B cell (primary cell): ENCODE results near the gene PXDC1. TPM values are rescaled to one million over a fixed set of nuclear protein-coding genes. Genes with fewer than 3 reads are reported as not detected.

Source experiments
- ATAC-seq: fragments of 200-7000 bp; cut with Tn5 transposase; one replicate; pipeline ENCODE4 v1.10.0; 2021; ENCODE audit warnings: low read depth, mild to moderate bottlenecking, moderate number of reproducible peaks, moderate library complexity
- CTCF ChIA-PET: fragments of 350-600 bp; sonication (Branson Sonifier 250); formaldehyde crosslinking; loops from one replicate; lab custom pipeline; 2021; ENCODE audit warnings: antibody characterized with exemption, inconsistent platforms; lab: Charles Lee
- POLR2A ChIA-PET: fragments of 350-600 bp; sonication (Branson Sonifier 250); formaldehyde crosslinking; loops from one replicate; lab custom pipeline; 2021; ENCODE audit warnings: antibody characterized with exemption; lab: Charles Lee
- DNase-seq: peaks from one replicate; pipeline ENCODE4 v3.0.0; 2013
- H2AFZ ChIP-seq: 2 replicates; pipeline ENCODE4 v1.6.1; 2012; ENCODE audit warnings: mild to moderate bottlenecking, low read depth, low read length; ENCODE audit not compliant: insufficient read depth, poor library complexity, severe bottlenecking
- H3K27ac ChIP-seq, 2 donors: 1 replicate in 1 of 2; 2 replicates in 1 of 2; pipeline ENCODE4 v1.5.1; 2012 to 2013; ENCODE audit warnings: low read length in 2 of 2, mild to moderate bottlenecking in 2 of 2, moderate library complexity in 1 of 2
- H3K27me3 ChIP-seq, 4 experiments: fragments of 200-600 bp in 1 of 4; sonication (generic) in 1 of 4; replicated peaks in 1 of 4; 1 replicate in 2 of 4; 2 replicates in 2 of 4; pipeline versions ENCODE4 v1.6.1 to v1.7.0; 2013 to 2016; ENCODE audit warnings: low read length in 3 of 4, mild to moderate bottlenecking in 2 of 4, mixed read lengths in 1 of 4, moderate library complexity in 1 of 4; ENCODE audit not compliant: insufficient read depth in 4 of 4, control insufficient read depth in 3 of 4; ENCODE audit errors: control extremely low read depth in 1 of 4
- H3K36me3 ChIP-seq, 2 experiments: replicated peaks in 1 of 2; 1 replicate in 1 of 2; 2 replicates in 1 of 2; pipeline versions ENCODE4 v1.6.1 to v1.7.1; 2013; ENCODE audit warnings: low read length in 1 of 2; ENCODE audit not compliant: insufficient read depth in 2 of 2, control insufficient read depth in 1 of 2; ENCODE audit errors: control extremely low read depth in 1 of 2, extremely low read depth in 1 of 2
- H3K4me1 ChIP-seq, 2 donors: fragments of 200-600 bp in 1 of 2; sonication (generic) in 1 of 2; 1 replicate in 1 of 2; 2 replicates in 1 of 2; pipeline versions ENCODE4 v1.5.1 to v1.6.1; 2013 to 2017; ENCODE audit warnings: low read length in 2 of 2; ENCODE audit not compliant: control insufficient read depth in 2 of 2, insufficient read depth in 2 of 2
- H3K4me2 ChIP-seq: replicated peaks from 2 replicates; pipeline ENCODE3; 2012; ENCODE audit warnings: mild to moderate bottlenecking, low read depth, low read length; ENCODE audit not compliant: poor library complexity, severe bottlenecking
- H3K4me3 ChIP-seq, 5 experiments: fragments of 200-600 bp in 1 of 5; sonication (generic) in 1 of 5; 1 replicate in 3 of 5; 2 replicates in 2 of 5; pipeline versions ENCODE4 v1.5.1 to v1.7.0; 2011 to 2016; ENCODE audit warnings: low read length in 4 of 5, mild to moderate bottlenecking in 4 of 5, low read depth in 2 of 5, control low read depth in 1 of 5, moderate library complexity in 1 of 5; ENCODE audit not compliant: insufficient read depth in 1 of 5; ENCODE audit errors: control extremely low read depth in 1 of 5, extremely low read depth in 1 of 5
- H3K79me2 ChIP-seq: fragments of 200-600 bp; sonication (generic); one replicate; pipeline ENCODE4 v1.6.0; 2016; ENCODE audit warnings: low read length; ENCODE audit not compliant: control insufficient read depth, insufficient read depth
- H3K9ac ChIP-seq: fragments of 200-600 bp; sonication (generic); 2 replicates; pipeline ENCODE4 v1.6.1; 2017; ENCODE audit warnings: mild to moderate bottlenecking, low read length, moderate library complexity
- H3K9me3 ChIP-seq, 3 donors: one replicate each; pipeline versions ENCODE4 v1.6.1 to v1.7.1; 2013; ENCODE audit warnings: low read length in 2 of 3; ENCODE audit not compliant: control insufficient read depth in 2 of 3, insufficient read depth in 1 of 3; ENCODE audit errors: control extremely low read depth in 1 of 3
- H4K20me1 ChIP-seq: 2 replicates; pipeline ENCODE4 v1.6.0; 2012; ENCODE audit warnings: mild to moderate bottlenecking, low read length; ENCODE audit not compliant: insufficient read depth, control insufficient read depth, poor library complexity, severe bottlenecking
- H3K27ac Mint-ChIP-seq: one replicate; pipeline ENCODE4 v1.8.0; 2021; ENCODE audit warnings: mixed read lengths
- H3K27me3 Mint-ChIP-seq: one replicate; pipeline ENCODE4 v1.8.0; 2021; ENCODE audit warnings: mixed read lengths
- H3K4me1 Mint-ChIP-seq: one replicate; pipeline ENCODE4 v1.8.0; 2021; ENCODE audit warnings: mixed read lengths
- H3K4me3 Mint-ChIP-seq: one replicate; pipeline ENCODE4 v1.8.0; 2021; ENCODE audit warnings: mixed read lengths
- H3K9me3 Mint-ChIP-seq: one replicate; pipeline ENCODE4 v1.8.0; 2022; ENCODE audit warnings: mixed read lengths; ENCODE audit not compliant: insufficient read depth
- EZH2 ChIP-seq: IDR thresholded peaks from 2 replicates; pipeline ENCODE4 v1.6.1; 2012; ENCODE audit warnings: borderline replicate concordance, low read depth, mild to moderate bottlenecking, moderate library complexity, low read length; ENCODE audit not compliant: insufficient read depth, poor library complexity, severe bottlenecking
- WGBS: methylation state at CpG from one replicate; pipeline ENCODE4 v1.1.5; 2013; ENCODE audit warnings: missing lambda C conversion rate; ENCODE audit not compliant: insufficient coverage; 5-methylcytosine and 5-hydroxymethylcytosine counted together
- intact Hi-C: fragments of 100-400 bp; cut with micrococcal nuclease; formaldehyde crosslinking; loops from one replicate; pipeline ENCODE4 v1.10.0; 2022
- polyA plus RNA-seq: library from polyadenylated mRNA; depleted of rRNA; stranded (reverse); fragments of >200 nt; gene quantifications from 2 replicates; pipeline ENCODE4 v1.2.3, GENCODE V29; 2012
- total RNA-seq, 2 donors: library from RNA; stranded (reverse); fragments of 120-200 nt in 1 of 2; gene quantifications; 1 replicate in 1 of 2; 2 replicates in 1 of 2; pipeline versions ENCODE4 v1.2.3 to v1.2.4, GENCODE V29; 2013 to 2022
- TF ChIP-seq, protein P1 (sequence below): fragments of 200-600 bp; IDR thresholded peaks from one replicate; pipeline ENCODE4 v1.8.0; 2022; ENCODE audit warnings: antibody characterized with exemption, mild to moderate bottlenecking

Gene PXDC1
- total and polyA plus RNA-seq, 2 donors (not counting 1 experiment from before 2014, with no cell fraction given): 4.7 to 18.9 TPM

DNA sequence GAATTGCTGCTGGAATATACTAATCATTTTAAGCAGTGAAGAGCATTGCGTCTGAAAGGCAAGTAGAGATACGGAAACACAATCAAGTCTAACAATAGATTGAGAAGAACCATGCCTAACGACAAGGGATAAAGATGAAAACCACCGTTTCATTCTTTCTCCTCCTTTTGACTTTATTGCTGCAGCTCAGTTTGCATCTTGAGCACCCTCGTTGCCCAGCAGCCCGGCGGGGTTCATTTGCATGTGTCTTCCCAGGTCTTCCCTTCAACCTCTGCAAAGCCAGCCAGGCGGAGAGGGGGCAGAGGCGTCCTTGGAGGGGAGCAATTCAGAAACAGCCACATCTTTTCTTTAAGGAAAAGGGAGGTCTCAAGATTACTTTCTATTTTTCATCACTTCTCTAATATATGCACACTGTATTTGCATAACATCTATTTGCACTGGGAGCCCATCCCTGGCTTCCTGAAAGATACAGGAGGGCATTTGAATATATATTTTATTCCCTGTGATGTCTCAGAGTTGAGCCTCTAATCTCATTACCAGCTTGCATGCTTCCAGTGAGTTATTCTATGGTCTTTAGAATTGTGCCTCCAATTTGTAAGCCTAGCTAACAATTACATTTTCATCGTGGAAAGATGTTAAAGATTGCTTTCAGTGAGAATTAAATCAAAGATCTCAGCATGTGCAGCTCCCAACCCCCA lies 18.7 kb upstream of the PXDC1 start:
- no peaks in the 10 kb centered on the region for H3K9me3 Mint-ChIP-seq
- CTCF ChIA-PET: interaction anchor here (1.5 kb wide), 1 partner anchor 24 kb away, joined by 5 read pairs; no protein-coding TSS in a partner anchor

DNA sequence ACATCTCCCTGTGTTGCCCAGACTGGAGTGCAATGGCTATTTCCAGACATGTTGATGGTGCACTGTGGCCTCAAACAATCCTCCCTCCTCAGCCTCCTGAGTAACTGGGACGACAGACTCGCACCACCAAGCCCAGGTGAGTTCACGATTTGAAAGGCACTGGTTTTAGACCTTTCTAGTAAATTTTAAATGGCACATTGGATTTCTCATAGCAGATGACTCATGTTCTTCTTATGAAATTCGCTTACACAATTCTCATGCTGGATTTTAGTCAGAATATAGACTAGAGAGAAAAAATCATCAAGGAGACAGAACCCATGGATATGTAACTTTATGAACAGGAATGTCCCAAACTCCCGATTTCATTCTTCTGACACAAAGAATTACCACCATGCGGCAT lies 18.1 kb upstream of the PXDC1 start:
- Mint-ChIP-seq H3K4me3 (peak overlapping the region; percentile 75), H3K4me1 (peaks cover 51% of the 10 kb centered on the region)

More for the DNA sequence above, 18.7 kb upstream of the PXDC1 start:
- Histone ChIP-seq H3K27me3 (no peaks in the 10 kb centered on the region), H3K9me3 (peaks cover 0 to 7% (median 0%) of the 10 kb centered on the region in 3 donors), H4K20me1 (no peaks in the 10 kb centered on the region), H3K27ac (no peak overlapping the region), H3K9ac (peak overlapping the region; percentile 14), H3K79me2 (no peaks in the 10 kb centered on the region), H3K4me2 (peak overlapping the region; percentile 51), H2AFZ (no peak overlapping the region), H3K4me1 (peaks cover 22 to 43% of the 10 kb centered on the region in 2 donors), H3K4me3 (peak overlapping the region in 2 of 5 experiments; percentile 6 to 27), H3K36me3 (no peaks in the 10 kb centered on the region)
- POLR2A ChIA-PET: interaction anchor here (0.5 kb wide), 1 partner anchor 566 kb away, joined by 3 read pairs; no protein-coding TSS in a partner anchor
- TF ChIP-seq, protein P1, sequence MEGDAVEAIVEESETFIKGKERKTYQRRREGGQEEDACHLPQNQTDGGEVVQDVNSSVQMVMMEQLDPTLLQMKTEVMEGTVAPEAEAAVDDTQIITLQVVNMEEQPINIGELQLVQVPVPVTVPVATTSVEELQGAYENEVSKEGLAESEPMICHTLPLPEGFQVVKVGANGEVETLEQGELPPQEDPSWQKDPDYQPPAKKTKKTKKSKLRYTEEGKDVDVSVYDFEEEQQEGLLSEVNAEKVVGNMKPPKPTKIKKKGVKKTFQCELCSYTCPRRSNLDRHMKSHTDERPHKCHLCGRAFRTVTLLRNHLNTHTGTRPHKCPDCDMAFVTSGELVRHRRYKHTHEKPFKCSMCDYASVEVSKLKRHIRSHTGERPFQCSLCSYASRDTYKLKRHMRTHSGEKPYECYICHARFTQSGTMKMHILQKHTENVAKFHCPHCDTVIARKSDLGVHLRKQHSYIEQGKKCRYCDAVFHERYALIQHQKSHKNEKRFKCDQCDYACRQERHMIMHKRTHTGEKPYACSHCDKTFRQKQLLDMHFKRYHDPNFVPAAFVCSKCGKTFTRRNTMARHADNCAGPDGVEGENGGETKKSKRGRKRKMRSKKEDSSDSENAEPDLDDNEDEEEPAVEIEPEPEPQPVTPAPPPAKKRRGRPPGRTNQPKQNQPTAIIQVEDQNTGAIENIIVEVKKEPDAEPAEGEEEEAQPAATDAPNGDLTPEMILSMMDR: no peak
- TF ChIP-seq EZH2: no peak
- H3K27ac Mint-ChIP-seq: no peak overlapping the region
- ATAC-seq (no peak), DNase-seq (no peak)
- H3K4me3 Mint-ChIP-seq: peak overlapping the region; percentile 75
- H3K4me1 Mint-ChIP-seq: peaks cover 46% of the 10 kb centered on the region
- WGBS: 44% methylated on average over 7 of the region's 10 CpGs
- H3K27me3 Mint-ChIP-seq: no peaks in the 10 kb centered on the region
- intact Hi-C loops: no loop called here

More for the DNA sequence above, 18.1 kb upstream of the PXDC1 start:
- H3K9ac ChIP-seq: peak overlapping the region; percentile 14
- peaks cover 0 to 7% (median 0%) of the 10 kb centered on the region in 3 donors for H3K9me3 ChIP-seq
- TF ChIP-seq EZH2: no peak
- TF ChIP-seq, protein P1: no peak
- Mint-ChIP-seq H3K9me3 (no peaks in the 10 kb centered on the region), H3K27me3 (no peaks in the 10 kb centered on the region), H3K27ac (no peak overlapping the region)
- H3K79me2 ChIP-seq: no peaks in the 10 kb centered on the region
- intact Hi-C loops: loop anchor here (5.0 kb wide), 1 partner anchor 78 kb away; the partner anchor contains the start of gene FAM50B
- H4K20me1 ChIP-seq: no peaks in the 10 kb centered on the region
- H3K4me1 ChIP-seq: peaks cover 27 to 49% of the 10 kb centered on the region in 2 donors
- WGBS: no CpG with 5 or more reads among the region's 6 CpGs
- CTCF ChIA-PET: no interaction called here
- H2AFZ ChIP-seq: no peak overlapping the region
- H3K4me3 ChIP-seq: peak overlapping the region in 1 of 5 experiments; percentile 6
- ATAC-seq: no peak
- H3K4me2 ChIP-seq: peak overlapping the region; percentile 51
- H3K36me3 ChIP-seq: no peaks in the 10 kb centered on the region
- POLR2A ChIA-PET: interaction anchor here (0.5 kb wide), 1 partner anchor 566 kb away, joined by 3 read pairs; no protein-coding TSS in a partner anchor
- H3K27ac ChIP-seq: no peak overlapping the region
- DNase-seq: no peak
- no peaks in the 10 kb centered on the region for H3K27me3 ChIP-seq
